ENCODE measurements around the gene DOCK9.

DNA sequence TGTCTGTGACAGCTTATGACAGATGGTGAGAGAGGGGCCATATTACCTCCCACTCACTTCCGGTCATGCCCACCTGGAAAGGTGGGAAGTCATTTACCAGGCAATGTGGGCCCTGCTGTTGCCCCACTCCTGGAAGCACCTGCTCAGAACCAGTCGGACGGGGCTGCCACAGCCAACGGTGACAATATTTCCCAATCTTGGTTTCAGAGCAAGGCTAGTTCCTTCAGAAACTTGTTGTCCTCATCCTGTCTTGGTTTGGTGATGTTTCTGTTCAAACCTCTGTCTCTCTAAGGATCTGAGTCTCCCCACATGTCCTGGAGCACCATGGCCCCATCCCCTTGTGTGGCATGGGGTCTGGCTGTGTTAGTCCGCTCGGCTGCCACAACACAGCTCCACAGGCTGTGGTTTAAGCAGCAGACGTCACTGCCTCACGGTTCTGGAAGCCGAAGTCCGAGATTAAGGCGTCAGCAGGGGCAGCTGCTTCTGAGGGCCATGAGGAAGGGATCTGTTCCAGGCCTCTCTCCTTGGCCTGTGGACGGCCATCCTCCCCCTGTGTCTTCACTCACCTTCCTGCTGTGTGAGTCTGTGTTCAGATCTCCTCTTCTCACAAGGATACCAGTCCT is 193.9 kb downstream of the DOCK9 start:
- TF ChIP-seq, protein P1, sequence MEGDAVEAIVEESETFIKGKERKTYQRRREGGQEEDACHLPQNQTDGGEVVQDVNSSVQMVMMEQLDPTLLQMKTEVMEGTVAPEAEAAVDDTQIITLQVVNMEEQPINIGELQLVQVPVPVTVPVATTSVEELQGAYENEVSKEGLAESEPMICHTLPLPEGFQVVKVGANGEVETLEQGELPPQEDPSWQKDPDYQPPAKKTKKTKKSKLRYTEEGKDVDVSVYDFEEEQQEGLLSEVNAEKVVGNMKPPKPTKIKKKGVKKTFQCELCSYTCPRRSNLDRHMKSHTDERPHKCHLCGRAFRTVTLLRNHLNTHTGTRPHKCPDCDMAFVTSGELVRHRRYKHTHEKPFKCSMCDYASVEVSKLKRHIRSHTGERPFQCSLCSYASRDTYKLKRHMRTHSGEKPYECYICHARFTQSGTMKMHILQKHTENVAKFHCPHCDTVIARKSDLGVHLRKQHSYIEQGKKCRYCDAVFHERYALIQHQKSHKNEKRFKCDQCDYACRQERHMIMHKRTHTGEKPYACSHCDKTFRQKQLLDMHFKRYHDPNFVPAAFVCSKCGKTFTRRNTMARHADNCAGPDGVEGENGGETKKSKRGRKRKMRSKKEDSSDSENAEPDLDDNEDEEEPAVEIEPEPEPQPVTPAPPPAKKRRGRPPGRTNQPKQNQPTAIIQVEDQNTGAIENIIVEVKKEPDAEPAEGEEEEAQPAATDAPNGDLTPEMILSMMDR (IDR thresholded peaks at IDR 0.05): no peak
- TF ChIP-seq EP300 (IDR thresholded peaks at IDR 0.05): no peak

Measured in upper lobe of left lung (tissue), 4 donors.